Posterior vena cava (tissue), 2 donors: ENCODE measurements around the gene SEPTIN12. TPM values are rescaled to one million over a fixed set of nuclear protein-coding genes. Genes with fewer than 3 reads are reported as not detected.
"Not testable (repeated sequence)": the region's sequence is repeated elsewhere in the genome, so short reads cannot be mapped to it uniquely, and the experiment has no call there.

Experiments used
- DNase-seq: peaks from one replicate; pipeline ENCODE4 v3.0.0-alpha.2; 2020; ENCODE audit warnings: low spot score
- intact Hi-C, 2 donors: fragments of 100-400 bp; cut with DNase I; formaldehyde crosslinking; loops; one replicate each; pipeline versions ENCODE4 v1.14.1 to v1.14.2; 2022 to 2023
- total RNA-seq, 2 donors: library from RNA; stranded (reverse); fragmentation: NEBNext Ultra II Directional; extraction: Animal tissue kit (Norgen Biotek cat#: 25700); gene quantifications; one replicate each; pipeline ENCODE4 v1.2.1, GENCODE V29; 2021
- donor health status: DM: yes; HTN: yes; CAD: no.
- donor health status: DM: yes; HTN: yes; CAD: no.

SEPTIN12 gene
- total RNA-seq, 2 donors from 2014 or later: not detected

DNA sequence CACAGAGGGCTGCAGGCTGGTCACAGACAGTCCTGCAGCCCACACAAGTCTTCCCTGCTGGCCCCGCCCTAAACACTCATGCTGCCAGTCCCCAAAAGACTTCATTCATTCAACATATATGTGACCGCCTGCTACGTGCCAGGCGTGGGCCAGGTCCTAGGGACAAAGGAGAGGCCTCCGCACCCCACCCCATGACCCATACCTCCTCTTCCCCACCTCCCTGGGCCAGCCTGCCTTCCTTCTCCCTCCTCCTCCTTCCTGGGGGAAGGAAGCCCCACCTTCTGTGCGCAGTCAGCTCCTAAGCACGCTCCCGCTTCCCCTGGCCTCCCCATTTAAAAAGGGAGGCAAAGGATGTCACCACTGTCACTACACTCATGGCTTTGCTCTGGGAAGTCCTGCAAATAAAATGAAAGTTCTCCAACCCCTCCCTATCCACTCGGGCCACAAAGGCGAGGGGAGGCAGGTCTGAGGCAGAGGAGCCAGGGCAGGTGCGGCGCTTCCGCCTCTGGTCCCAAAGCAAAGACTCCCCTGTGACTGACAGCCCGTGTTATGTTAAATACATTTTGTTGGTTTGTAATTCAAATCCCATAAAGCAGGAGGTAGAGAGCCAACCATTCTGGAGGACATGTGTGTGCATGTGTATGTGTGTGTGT is 44.8 kb downstream of the SEPTIN12 start:
- intact Hi-C loops: no loop called here
- no peak for DNase-seq

GRCh38 chr16:4738370-4738769 is 49.8 kb downstream of the SEPTIN12 start:
- intact Hi-C loops: not testable (repeated sequence)

GRCh38 chr16:4737545-4737944 is 50.6 kb downstream of the SEPTIN12 start:
- intact Hi-C loops: no loop called here
- no peak for DNase-seq

More at GRCh38 chr16:4738370-4738769, 49.8 kb downstream of the SEPTIN12 start:
- not testable (repeated sequence) for DNase-seq

DNA sequence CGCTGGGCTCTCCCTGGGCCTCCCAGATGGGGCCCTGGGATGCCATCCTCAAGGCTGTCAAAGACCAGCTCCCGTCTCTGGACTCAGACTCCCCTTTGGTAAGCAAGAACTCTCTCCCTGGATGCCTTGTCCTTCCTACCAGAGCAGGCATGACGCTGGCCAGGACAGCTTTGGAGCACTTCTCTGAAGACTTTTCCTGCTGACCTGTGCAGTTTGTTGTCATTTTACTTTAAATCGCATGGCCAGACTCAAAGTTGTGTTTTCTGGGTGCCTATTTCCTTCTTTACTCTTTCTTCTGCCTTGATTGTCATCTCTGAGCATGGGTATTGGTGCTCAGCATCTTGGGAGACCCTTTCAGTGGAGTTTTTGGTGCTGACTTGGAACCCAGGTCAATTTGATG is 51.6 kb downstream of the SEPTIN12 start:
- no peak for DNase-seq
- intact Hi-C loops: no loop called here

GRCh38 chr16:4734730-4735535 is 53.2 kb downstream of the SEPTIN12 start:
- intact Hi-C loops: no loop called here
- DNase-seq: peak; percentile 95

DNA sequence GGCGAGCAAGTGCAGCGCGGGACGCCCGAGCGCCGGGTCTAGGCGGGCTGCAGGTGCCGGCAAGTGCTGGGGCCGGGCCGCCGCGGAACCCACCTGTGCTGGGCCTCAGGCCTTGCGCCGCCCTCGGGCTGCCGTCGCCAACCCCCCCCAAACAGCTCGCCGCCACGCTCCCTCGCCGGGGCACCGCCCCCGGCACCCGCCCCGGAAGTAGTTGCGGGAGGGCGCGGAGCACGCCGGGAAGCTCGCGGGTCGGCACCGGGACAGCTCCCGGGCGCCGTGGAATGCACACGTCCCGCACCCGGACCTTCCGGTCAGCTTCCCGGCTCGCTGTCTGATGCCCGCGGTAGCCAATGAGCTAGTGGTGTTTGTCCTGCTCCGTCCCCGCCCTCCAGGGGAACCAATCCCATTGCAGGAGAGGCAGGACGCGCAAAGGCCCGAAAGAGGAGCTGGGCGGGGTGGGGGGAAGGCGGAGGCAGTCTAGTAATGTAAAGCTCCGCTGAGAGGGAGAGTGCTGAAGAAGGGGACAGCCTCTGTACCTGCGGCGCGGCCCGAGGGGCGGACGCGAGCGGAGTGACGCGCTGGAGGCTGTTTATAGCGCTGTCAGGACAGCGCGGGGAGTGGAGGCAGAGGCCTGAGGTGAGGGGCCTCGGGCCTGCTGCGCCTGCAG is 53.9 kb downstream of the SEPTIN12 start, which contains the start of the genes ANKS3 and DNAAF8:
Gene ANKS3 (minus strand): TSS at position 209 of the 667 bp plus-strand sequence. CDS start 4,122 bp downstream, outside the sequence.
Gene DNAAF8 (plus strand): TSS at position 475 of the 667 bp plus-strand sequence. CDS start 1,978 bp downstream, outside the sequence.
- intact Hi-C loops: no loop called here
- peak; percentile 98 for DNase-seq

GRCh38 chr16:4733747-4734062 is 54.4 kb downstream of the SEPTIN12 start:
- intact Hi-C loops: no loop called here

DNA sequence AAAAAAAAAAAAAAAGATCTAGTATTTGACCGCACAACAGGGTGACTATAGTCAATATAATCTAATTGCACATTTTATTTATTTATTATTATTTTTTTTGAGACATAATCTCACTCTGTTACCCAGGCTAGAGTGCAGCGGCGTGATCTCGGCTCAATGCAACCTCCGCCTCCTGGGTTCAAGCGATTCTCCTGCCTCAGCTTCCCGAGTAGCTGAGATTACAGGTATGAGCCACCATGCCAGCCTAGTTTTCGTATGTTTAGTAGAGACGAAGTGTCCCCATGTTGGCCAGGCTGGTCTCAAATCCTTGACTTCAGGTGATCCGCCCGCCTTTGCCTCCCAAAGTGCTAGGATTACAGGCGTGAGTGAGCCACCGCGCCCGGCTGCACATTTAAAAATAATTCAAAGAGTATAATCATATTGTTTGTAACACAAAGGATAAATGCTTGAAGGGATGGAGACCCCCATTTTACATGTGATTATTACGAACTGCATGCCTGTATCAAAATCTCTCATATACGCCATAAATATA is 54.9 kb downstream of the SEPTIN12 start:
- intact Hi-C loops: no loop called here
- DNase-seq: no peak

More at GRCh38 chr16:4733747-4734062, 54.4 kb downstream of the SEPTIN12 start:
- no peak for DNase-seq

GRCh38 chr16:4729876-4730275 is 58.3 kb downstream of the SEPTIN12 start:
- no peak for DNase-seq
- intact Hi-C loops: no loop called here

DNA sequence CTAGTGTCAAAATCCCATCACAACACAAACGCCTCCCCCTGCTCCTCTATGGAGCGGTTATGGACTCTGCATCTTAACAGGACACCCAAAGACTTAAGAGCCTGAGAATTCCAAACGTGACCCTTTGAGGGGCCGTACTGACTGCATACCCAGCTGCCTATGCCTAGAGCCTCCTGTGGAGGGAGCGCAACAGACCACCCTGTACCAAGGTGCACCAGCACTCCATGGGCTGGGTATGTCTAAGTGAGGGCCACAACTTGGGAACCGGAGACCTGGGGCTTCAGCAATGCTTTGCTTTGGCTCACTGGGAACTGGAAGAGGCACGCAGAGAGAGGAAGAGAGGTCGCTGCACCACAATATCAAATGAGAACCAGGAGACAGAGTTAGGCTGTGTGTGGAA is 59.5 kb downstream of the SEPTIN12 start:
- intact Hi-C loops: no loop called here
- DNase-seq: no peak

Other genes starting within 250 kb of the SEPTIN12 start
- 10 to 100 TPM; 19.4 to 21.1 TPM for gene CDIP1, start 249.6 kb downstream of the SEPTIN12 start, total RNA-seq
- gene C16orf96, start 232.0 kb downstream of the SEPTIN12 start, total RNA-seq: under 1 TPM; 0.09 to 0.10 TPM
- 10 to 100 TPM; 15.6 to 16.4 TPM for gene UBALD1, start 173.5 kb downstream of the SEPTIN12 start, total RNA-seq
- 10 to 100 TPM; 61.0 to 62.6 TPM for gene MGRN1, start 163.5 kb downstream of the SEPTIN12 start, total RNA-seq
- gene NUDT16L1, start 94.8 kb downstream of the SEPTIN12 start, total RNA-seq: 10 to 100 TPM; 10.7 to 14.2 TPM
- 10 to 100 TPM; 17.0 to 17.8 TPM for gene ANKS3, start 54.1 kb downstream of the SEPTIN12 start, total RNA-seq
- under 1 TPM; 0.32 to 0.43 TPM for gene DNAAF8, start 53.8 kb downstream of the SEPTIN12 start, total RNA-seq
- 1 to 10 TPM; 7.9 TPM for gene ZNF500, start 21.2 kb downstream of the SEPTIN12 start, total RNA-seq
- gene SMIM22, start 7.0 kb upstream of the SEPTIN12 start, total RNA-seq: not detected
- gene ROGDI, start 14.3 kb upstream of the SEPTIN12 start, total RNA-seq: 10 to 100 TPM; 12.9 to 23.5 TPM
- gene GLYR1, start 58.9 kb upstream of the SEPTIN12 start, total RNA-seq: 10 to 100 TPM; 72.2 to 72.3 TPM
- gene UBN1, start 59.1 kb upstream of the SEPTIN12 start, total RNA-seq: 10 to 100 TPM; 25.5 to 27.7 TPM
- gene PPL, start 148.8 kb upstream of the SEPTIN12 start, total RNA-seq: 10 to 100 TPM; 23.8 to 24.1 TPM
- gene SEC14L5, start 170.0 kb upstream of the SEPTIN12 start, total RNA-seq: 1 to 10 TPM in 1 of 2 donors, under 1 TPM in 1; 0.86 to 1.1 TPM
- gene NAGPA, start 245.6 kb upstream of the SEPTIN12 start, total RNA-seq: 1 to 10 TPM; 5.9 to 6.3 TPM